ENCODE data around the gene OLFM1.

DNA sequence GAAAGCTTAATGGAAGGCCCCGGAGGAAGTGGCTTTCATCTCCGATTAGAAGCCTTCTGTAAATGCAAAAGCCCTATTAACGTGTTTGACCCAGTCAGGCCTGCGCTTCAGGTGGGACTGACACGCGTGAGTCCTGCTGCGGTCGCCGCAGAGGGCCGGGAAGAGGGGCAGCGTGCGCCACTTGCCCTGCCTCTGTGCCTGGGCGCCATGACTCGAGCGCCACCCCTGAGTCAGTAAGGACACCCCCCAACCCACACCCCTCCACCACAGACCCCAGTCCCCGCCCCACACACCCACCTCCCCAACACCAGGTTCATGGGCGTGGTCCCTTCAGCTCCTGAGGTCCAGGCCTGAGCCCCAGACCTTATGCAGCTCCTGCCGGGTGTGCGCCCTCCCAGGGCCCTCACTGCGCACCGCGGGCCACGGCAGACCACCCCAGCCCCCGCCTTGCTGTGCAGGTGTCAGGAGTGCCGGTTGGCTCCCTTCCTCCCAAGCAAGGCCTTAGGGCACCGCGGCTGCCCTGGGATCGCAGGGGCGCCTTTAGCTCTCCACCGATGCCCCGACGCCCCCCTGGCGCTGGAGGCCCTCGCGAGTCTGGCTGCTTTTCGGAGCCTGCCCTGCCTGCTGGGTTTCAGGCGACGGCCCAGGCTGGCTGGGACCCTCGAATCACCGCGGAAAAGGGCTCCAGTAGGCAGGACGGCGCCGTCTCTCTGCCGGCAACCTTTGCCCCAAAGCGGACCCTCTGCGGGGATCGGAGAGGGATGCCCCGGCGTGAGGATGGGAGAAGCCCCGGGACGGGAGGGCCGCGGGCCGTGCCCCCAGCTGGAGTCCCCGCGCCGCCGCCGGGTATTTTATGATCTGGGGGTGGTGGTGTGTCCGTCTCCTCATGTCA is 625 bp upstream of the OLFM1 start:
- TF ChIP-seq, protein P1, sequence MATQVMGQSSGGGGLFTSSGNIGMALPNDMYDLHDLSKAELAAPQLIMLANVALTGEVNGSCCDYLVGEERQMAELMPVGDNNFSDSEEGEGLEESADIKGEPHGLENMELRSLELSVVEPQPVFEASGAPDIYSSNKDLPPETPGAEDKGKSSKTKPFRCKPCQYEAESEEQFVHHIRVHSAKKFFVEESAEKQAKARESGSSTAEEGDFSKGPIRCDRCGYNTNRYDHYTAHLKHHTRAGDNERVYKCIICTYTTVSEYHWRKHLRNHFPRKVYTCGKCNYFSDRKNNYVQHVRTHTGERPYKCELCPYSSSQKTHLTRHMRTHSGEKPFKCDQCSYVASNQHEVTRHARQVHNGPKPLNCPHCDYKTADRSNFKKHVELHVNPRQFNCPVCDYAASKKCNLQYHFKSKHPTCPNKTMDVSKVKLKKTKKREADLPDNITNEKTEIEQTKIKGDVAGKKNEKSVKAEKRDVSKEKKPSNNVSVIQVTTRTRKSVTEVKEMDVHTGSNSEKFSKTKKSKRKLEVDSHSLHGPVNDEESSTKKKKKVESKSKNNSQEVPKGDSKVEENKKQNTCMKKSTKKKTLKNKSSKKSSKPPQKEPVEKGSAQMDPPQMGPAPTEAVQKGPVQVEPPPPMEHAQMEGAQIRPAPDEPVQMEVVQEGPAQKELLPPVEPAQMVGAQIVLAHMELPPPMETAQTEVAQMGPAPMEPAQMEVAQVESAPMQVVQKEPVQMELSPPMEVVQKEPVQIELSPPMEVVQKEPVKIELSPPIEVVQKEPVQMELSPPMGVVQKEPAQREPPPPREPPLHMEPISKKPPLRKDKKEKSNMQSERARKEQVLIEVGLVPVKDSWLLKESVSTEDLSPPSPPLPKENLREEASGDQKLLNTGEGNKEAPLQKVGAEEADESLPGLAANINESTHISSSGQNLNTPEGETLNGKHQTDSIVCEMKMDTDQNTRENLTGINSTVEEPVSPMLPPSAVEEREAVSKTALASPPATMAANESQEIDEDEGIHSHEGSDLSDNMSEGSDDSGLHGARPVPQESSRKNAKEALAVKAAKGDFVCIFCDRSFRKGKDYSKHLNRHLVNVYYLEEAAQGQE (IDR thresholded peaks at IDR 0.05; ENCODE audit: insufficient read depth in 1 of 2, low read depth in 2 of 2, low read length in 2 of 2), result no peak
- TF ChIP-seq POLR2AphosphoS5 (IDR thresholded peaks at IDR 0.05; ENCODE audit: low read depth, low read length) (no peak), SIN3A (IDR thresholded peaks at IDR 0.05; ENCODE audit: borderline replicate concordance, insufficient read depth, low read length) (no peak), TAF1 (IDR thresholded peaks at IDR 0.05; ENCODE audit: borderline replicate concordance, insufficient read depth, low read length) (no peak), FOXP2 (optimal IDR thresholded peaks at IDR 0.05; ENCODE audit: borderline replicate concordance, extremely low read depth, extremely low read length, insufficient read depth) (no peak)

All from PFSK-1 (cell line).